RPMI8226 (cell line): ENCODE results near the gene FGFRL1.

Source experiments
- DNase-seq: peaks from one replicate; pipeline ENCODE4 v3.0.0-alpha.2; 2015

FGFRL1 gene

GRCh38 chr4:1009542-1010394 lies 1.7 kb upstream of the FGFRL1 start:
- peak; percentile 79 for DNase-seq

- peak; percentile 37 for DNase-seq
Measured at GRCh38 chr4:1010395-1011021, 918 bp upstream of the FGFRL1 start.

GRCh38 chr4:1011666-1012033 lies 224 bp downstream of the FGFRL1 start:
- no peak for DNase-seq

- peak; percentile 77 for DNase-seq
Measured at GRCh38 chr4:1012034-1012739, 761 bp downstream of the FGFRL1 start.

GRCh38 chr4:1013225-1014073 lies 2.0 kb downstream of the FGFRL1 start:
- DNase-seq = no peak

GRCh38 chr4:1014291-1015167 lies 3.1 kb downstream of the FGFRL1 start:
- no peak for DNase-seq

GRCh38 chr4:1015179-1015578 lies 3.8 kb downstream of the FGFRL1 start:
- DNase-seq = no peak

GRCh38 chr4:1015746-1016145 lies 4.3 kb downstream of the FGFRL1 start:
- no peak for DNase-seq

GRCh38 chr4:1017211-1017610 lies 5.8 kb downstream of the FGFRL1 start:
- DNase-seq = no peak

GRCh38 chr4:1017706-1018105 lies 6.3 kb downstream of the FGFRL1 start:
- DNase-seq = no peak

- DNase-seq = no peak
Measured at GRCh38 chr4:1018147-1019020, 7.0 kb downstream of the FGFRL1 start.

- DNase-seq = no peak
Measured at GRCh38 chr4:1019320-1019719, 7.9 kb downstream of the FGFRL1 start.

GRCh38 chr4:1019729-1020470 lies 8.5 kb downstream of the FGFRL1 start:
- no peak for DNase-seq

- DNase-seq = no peak
Measured at GRCh38 chr4:1021386-1022050, 10.1 kb downstream of the FGFRL1 start.

GRCh38 chr4:1022051-1022738 lies 10.8 kb downstream of the FGFRL1 start:
- DNase-seq = no peak

- DNase-seq = no peak
Measured at GRCh38 chr4:1022739-1023066, 11.3 kb downstream of the FGFRL1 start.

GRCh38 chr4:1023075-1023640 lies 11.7 kb downstream of the FGFRL1 start:
- no peak for DNase-seq

- no peak for DNase-seq
Measured at GRCh38 chr4:1023895-1024740, 12.7 kb downstream of the FGFRL1 start.
